Left colon (tissue), 2 donors: Measurements from ENCODE around the gene EPHA1. TPM values are rescaled to one million over a fixed set of nuclear protein-coding genes. Genes with fewer than 3 reads are reported as not detected.
A peak's percentile ranks its signal among the peaks of the same experiment; 100 is the strongest.

Experiments
- ATAC-seq: fragments of 200-7000 bp; cut with Tn5 transposase; one replicate; pipeline ENCODE4 v1.9.1; 2020; ENCODE audit warnings: mild to moderate bottlenecking, moderate library complexity
- DNase-seq, 2 donors: peaks; one replicate each; pipeline ENCODE4 v3.0.0-alpha.2; 2020
- intact Hi-C, 2 donors: fragments of 100-400 bp; cut with DNase I in 1 of 2; cut with micrococcal nuclease in 1 of 2; formaldehyde crosslinking; loops; one replicate each; pipeline versions ENCODE4 v1.11.2 to v1.14.0; 2022; cut with DNase I, micrococcal nuclease
- total RNA-seq, 2 donors: library from RNA; stranded (reverse); fragmentation: NEBNext Ultra II Directional; extraction: Animal tissue kit (Norgen Biotek cat#: 25700); gene quantifications; one replicate each; pipeline ENCODE4 v1.2.1, GENCODE V29; 2021
- donor health status: DM: no; HTN: no; CAD: no.
- donor health status: DM: yes; HTN: yes; CAD: no.

EPHA1 gene
- total RNA-seq, 2 donors from 2014 or later, result 18.2 to 25.1 TPM

- intact Hi-C loops, result no loop called here
- no peak for DNase-seq
- ATAC-seq, result peak; percentile 49
Measured at GRCh38 chr7:143361552-143362130, 47.0 kb downstream of the EPHA1 start.

- DNase-seq (no peak), ATAC-seq (no peak)
- intact Hi-C loops, result no loop called here
Measured at GRCh38 chr7:143360788-143361551, 47.7 kb downstream of the EPHA1 start.

GRCh38 chr7:143359771-143360353 is 48.8 kb downstream of the EPHA1 start:
- no peak for ATAC-seq
- DNase-seq, result no peak
- intact Hi-C loops, result no loop called here

- intact Hi-C loops, result no loop called here
- ATAC-seq (no peak), DNase-seq (no peak)
Measured at GRCh38 chr7:143358626-143359025, 50.0 kb downstream of the EPHA1 start.

- DNase-seq (no peak), ATAC-seq (no peak)
- intact Hi-C loops, result no loop called here
Measured at GRCh38 chr7:143356414-143357050, 52.1 kb downstream of the EPHA1 start.

- intact Hi-C loops, result no loop called here
- no peak for DNase-seq
- ATAC-seq, result no peak
Measured at GRCh38 chr7:143355450-143356385, 52.9 kb downstream of the EPHA1 start.

GRCh38 chr7:143354965-143355364 is 53.7 kb downstream of the EPHA1 start:
- intact Hi-C loops, result no loop called here
- no peak for DNase-seq
- no peak for ATAC-seq

GRCh38 chr7:143354376-143354775 is 54.3 kb downstream of the EPHA1 start:
- intact Hi-C loops, result no loop called here
- DNase-seq, result no peak
- no peak for ATAC-seq

- DNase-seq, result no peak
- intact Hi-C loops, result no loop called here
- no peak for ATAC-seq
Measured at GRCh38 chr7:143352531-143353002, 56.1 kb downstream of the EPHA1 start.

- no peak for ATAC-seq
- intact Hi-C loops, result no loop called here
Measured at GRCh38 chr7:143351574-143351973, 57.1 kb downstream of the EPHA1 start.

GRCh38 chr7:143351060-143351459 is 57.6 kb downstream of the EPHA1 start:
- ATAC-seq (no peak), DNase-seq (no peak)
- intact Hi-C loops, result no loop called here

More at GRCh38 chr7:143351574-143351973, 57.1 kb downstream of the EPHA1 start:
- DNase-seq, result no peak

- no peak for ATAC-seq
- DNase-seq, result no peak
- intact Hi-C loops, result no loop called here
Measured at GRCh38 chr7:143347950-143348349, 60.7 kb downstream of the EPHA1 start.

- intact Hi-C loops, result no loop called here
- DNase-seq (no peak), ATAC-seq (no peak)
Measured at GRCh38 chr7:143346018-143346417, 62.6 kb downstream of the EPHA1 start.

- intact Hi-C loops, result no loop called here
- peak; percentile 100 for ATAC-seq
- DNase-seq, result peak; percentile 58 to 75
Measured at GRCh38 chr7:143345428-143345900, 63.2 kb downstream of the EPHA1 start.

GRCh38 chr7:143343596-143343995 is 65.1 kb downstream of the EPHA1 start:
- intact Hi-C loops, result no loop called here
- DNase-seq, result no peak

GRCh38 chr7:143341842-143342241 is 66.8 kb downstream of the EPHA1 start:
- ATAC-seq (no peak), DNase-seq (no peak)
- intact Hi-C loops, result no loop called here

More at GRCh38 chr7:143343596-143343995, 65.1 kb downstream of the EPHA1 start:
- ATAC-seq, result no peak
